HG03558 (cell line): ENCODE results near the gene ABCC9.

Experiments
- ATAC-seq: cut with Tn5 transposase; IDR thresholded peaks from one replicate; pipeline ENCODE4 v1.9.1; 2021; ENCODE audit warnings: moderate number of reproducible peaks; ENCODE audit not compliant: unreplicated experiment; ENCODE audit errors: extremely low read depth

The ABCC9 gene

DNA sequence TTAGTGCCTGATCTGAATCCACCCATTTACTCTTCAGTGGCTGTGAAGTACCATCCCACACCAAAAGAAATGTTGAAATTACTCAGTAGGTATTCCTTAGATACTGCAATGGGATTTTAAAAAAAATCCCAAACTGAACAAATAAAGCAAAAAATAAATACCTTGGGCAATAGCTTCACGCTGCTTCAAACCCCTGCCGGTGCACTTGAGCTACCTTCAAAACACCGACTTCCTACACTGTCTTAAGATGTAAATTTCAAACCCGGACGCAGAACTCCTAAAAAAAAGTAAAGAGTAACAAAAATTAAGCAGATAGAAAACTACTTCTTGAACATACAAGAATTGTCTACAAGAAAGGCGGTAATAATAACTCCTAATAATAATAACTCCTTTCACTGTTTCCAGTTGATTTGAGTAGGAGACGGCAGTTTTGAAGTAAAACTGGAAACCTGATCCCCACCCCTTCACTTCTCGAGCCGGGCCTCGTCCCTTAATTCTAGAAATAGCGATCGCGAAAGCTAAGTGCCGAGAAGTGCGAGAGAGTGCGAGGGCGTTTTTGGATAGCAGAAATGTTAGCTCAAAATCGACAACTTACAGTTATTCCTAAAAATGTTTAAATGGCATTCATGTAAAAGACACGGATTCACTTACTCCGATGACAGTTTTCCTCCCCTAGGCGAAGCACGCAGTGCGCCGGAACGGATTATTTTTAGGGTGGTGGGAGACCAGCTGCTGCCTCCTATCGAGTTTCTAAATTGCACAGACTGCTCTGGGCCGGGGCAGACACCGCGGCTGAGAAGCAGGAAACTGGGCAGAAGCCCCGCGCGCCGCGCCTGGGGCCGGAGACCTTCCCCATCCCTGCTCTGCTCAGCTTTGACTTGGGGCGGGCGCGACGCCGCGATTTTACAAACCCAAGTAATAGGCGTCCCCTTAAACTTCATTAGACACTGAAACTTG lies at the start of gene ABCC9:
ABCC9 (minus strand) TSS at position 878 of the 957 bp plus-strand sequence. CDS start 4,752 bp downstream, outside the sequence.
- no peak for ATAC-seq

DNA sequence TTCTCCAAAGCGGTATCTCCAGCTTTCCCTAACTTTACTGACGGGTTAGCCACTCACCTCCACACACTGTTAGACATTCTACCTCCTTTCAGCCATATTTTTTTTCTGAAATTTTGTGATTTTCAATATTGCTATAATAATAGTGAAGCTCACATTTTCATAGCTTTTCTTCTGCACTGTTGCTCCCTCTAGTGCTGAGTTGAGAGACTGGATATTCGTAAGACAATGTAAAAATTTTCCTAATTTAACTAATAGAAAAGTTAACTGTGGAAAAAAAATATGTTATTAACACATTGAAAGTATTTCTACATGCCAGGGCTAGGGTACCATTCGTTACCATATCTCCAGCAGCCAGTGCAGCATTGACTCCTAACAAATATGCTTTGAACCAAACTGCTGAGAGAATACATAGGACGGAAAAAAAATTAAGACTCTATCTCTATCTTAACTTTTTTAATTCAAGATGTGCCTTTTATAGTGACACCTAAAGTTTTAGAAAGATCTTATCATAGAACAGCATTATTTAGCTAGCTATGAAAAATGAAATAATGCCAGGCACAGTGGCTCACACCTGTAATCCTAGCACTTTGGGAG lies 48.7 kb upstream of the ABCC9 start:
- ATAC-seq: no peak

DNA sequence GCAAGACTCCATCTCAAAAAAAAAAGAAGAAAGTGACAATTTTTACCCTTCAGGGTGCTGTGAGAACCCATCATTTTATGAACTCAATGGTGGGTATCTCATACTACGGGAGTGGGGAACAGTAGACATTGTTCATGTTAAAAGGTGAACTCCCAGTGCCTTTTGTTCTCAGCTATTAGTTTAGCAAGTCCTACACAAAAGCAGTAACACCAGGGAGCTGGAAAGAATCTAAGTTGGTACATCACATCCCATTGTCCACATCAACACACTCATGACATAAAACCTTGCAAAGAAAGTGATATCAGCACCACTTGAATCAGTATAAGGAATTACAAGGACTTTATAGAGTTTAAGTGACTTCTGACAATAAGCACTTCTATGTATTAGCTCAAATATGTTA lies 47.4 kb upstream of the ABCC9 start:
- ATAC-seq: no peak

GRCh38 chr12:21987755-21988154 lies 46.5 kb upstream of the ABCC9 start:
- ATAC-seq: no peak

- ATAC-seq: no peak
Observed at GRCh38 chr12:21985155-21985554, 43.9 kb upstream of the ABCC9 start.

GRCh38 chr12:21984375-21984774 lies 43.1 kb upstream of the ABCC9 start:
- no peak for ATAC-seq

- no peak for ATAC-seq
Observed at GRCh38 chr12:21983095-21983494, 41.9 kb upstream of the ABCC9 start.

DNA sequence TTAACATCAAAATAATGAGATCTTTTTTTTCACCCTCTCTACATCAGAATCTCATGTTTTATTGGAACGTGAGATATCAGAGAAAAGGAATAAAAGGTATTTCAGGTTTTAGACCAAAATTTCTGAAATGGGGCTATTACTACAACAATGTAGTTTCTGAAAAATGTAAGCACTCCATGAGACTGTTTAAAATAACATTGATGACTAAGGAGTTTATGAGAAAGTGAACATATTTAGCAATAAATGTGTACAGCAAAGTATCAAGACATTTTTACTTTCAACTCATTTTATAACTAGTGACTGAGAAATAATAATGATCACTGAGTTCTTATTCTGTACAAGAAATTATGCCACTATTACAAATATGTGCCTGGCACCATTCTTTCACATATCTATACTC lies 39.3 kb upstream of the ABCC9 start:
- no peak for ATAC-seq

DNA sequence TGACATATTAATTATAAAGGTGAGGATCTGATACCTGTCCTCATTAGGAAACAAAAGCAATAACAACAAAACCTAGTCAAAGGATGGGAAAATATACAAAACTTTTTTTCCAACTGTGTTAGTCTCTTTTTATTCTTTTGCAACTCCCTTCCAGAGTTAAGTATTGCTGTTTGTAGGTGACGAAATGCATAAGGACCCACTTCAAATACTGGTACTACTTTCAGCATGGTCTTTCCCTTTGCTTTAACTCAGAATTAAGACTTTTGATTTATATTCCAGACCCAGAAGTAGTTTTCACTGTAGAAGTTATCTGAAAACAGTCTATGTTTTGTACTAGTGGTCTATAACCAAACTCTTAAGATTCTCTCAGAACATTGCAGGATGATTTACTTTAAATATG lies 34.1 kb upstream of the ABCC9 start:
- no peak for ATAC-seq

DNA sequence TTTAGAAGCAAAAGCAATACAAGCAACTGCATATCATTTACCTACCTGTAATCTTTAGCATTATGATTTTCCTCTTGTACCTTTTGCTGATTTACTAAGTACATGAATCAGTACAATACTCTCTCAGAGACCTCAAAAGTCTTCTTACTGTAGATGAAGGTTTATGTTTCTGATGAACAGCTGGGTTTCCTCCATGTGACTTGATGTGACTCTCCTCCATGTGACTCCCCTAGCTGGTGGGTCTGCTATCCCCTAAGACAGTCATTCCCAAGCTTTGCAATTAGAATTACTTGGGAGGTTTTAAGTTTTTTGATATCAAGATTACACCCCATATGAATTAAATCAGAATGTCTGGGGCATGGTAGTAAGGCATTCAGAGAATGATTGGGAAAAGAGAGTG lies 32.0 kb upstream of the ABCC9 start:
- ATAC-seq: no peak

DNA sequence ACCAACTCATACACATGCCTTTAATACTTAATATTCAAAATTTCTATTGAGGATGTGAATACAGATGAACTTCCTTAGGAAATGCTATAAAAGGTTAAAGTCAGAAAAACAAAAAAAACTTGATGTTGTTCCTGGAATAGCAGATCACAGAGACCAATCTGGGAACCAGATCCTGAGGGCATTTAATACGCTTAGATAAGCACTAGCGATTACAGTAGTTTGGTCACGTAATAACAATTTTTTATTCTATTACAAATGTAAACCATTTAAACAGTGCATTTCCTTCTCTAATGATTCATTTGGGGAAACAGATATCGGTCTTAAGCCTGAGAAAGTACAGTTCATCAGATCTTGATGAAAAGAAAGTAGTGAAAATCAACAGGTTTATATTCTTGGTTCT lies 30.8 kb upstream of the ABCC9 start:
- no peak for ATAC-seq

DNA sequence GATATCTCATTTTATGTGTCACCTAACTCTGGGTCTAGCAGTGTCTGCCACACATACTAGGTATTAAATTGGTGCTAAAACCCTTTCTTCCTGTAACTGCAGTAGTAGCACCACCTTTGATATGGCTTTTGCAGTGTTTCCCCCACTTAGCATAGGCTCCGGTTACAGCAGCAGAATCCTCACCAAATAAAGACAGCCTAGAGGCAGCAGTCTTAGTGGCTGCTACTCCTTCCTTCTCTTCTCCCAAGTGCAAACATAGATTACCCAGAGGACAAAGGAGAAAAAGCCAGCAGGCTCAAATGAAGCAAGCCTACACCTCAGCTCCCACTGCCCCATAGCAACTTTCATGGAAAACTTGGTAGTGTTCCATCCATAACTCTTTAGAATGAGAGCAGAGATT lies 30.1 kb upstream of the ABCC9 start:
- no peak for ATAC-seq

- ATAC-seq: no peak
Observed at GRCh38 chr12:21962821-21963220, 21.6 kb upstream of the ABCC9 start.

- no peak for ATAC-seq
Observed at GRCh38 chr12:21962236-21962635, 21.0 kb upstream of the ABCC9 start.

DNA sequence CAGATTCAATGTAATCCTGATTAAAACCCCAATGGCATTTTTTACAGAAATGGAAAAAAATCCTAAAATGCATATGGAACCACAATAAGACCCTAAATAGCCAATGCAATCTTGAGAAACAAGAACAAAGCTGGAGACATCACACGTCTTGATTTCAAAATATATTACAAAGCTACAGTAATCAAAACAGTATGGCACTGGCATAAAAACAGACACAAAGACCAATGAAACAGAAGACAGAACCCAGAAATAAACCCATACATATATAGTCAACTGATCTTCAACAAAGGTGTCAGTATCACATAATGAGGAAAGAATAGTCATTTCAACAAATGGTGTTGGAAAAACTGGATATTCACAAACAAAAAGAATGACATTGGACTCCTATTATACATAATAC lies 9.4 kb upstream of the ABCC9 start:
- ATAC-seq: no peak

DNA sequence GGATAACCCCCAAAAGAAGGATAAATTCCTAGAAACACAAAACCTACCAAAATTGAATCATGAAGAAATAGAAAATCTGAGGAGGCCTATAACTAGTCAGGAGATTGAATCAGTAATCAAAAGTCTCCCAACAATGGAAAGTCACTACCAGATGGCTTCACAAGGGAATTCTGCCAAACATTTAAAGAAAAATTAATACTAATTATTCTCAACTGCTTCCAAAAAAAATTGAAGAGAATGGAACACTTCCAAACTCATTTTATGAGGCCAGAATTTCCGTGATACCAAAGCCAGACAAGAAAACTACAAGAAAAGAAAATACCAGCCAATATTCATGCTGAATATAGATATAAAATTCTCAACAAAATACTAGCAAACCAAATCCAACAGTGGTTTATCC lies 7.8 kb upstream of the ABCC9 start:
- ATAC-seq: no peak

DNA sequence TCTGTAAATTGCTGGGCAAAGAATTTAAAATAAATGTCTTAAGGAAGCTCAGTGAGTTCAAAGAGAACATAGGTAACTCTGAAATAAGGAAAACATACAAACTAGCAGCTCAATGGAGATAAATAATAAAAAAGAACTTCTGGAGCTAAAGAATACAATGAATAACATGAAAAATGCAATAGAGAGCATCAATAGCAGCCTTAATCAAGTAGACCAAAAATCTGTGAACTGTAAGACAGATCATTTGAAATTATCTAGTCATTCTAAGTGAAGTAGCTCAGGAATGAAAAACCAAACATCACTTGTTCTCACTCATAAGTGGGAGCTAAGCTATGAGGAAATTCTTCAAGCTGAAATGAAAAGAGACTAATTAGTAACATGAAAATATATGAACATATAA lies 5.8 kb upstream of the ABCC9 start:
- no peak for ATAC-seq

GRCh38 chr12:21945002-21945401 lies 3.8 kb upstream of the ABCC9 start:
- no peak for ATAC-seq

DNA sequence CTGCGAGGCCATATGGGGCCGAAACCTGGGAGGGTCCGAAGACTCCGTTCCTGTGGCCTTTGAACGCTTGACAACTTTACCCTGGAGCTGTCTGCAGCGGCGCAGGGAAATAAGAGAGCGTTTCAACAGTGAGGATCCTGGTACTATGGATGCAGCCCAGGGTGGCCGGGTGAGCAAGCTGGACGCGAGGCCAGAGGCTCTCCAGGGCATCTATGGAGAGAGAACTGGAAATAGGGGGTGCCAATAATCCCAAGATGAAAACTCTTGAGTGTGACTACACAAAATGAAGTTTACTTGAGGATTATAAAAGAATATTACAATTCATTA lies 1.1 kb upstream of the ABCC9 start:
- ATAC-seq: no peak

DNA sequence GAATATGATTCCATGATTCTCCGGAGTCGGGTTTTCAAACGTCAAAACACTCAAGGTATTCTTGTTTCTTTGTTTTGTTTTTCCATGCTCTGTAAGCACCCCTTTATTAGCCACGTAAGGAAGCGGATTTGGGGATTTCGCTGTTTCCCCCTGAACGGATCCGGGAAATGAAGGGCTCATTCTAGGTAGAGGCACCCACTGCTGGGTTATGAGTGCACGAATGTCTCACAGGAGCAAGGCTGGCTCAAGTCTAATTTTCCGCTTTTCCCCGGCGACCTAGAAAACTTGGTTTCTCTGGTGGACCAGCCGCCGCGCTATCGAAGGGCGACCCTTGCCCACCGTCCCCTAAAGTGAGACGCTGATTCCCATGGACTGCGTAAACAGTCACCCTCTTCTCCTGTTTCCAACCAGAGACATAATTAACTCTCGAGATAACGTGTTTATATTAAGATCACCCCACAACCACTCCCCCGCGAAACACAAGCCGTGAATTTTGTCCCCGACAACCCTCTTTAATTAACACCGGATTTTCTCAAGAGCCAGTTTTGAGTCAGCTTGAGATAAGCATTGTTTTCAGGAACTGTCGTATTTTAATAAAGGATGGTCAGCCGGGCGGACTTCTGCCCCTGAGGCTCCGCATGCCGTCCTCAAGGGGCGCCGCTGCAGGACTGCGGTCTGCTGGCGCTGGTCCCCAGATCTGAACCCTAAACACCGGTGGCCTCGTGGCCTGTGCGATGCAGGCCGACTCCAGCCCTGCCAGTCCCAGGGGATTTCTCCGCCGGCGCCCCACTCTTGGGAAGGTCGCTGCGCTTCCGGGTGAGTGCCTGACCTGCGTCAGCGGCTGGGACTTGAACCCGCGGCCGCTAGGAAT lies 515 bp upstream of the ABCC9 start:
- ATAC-seq: no peak

DNA sequence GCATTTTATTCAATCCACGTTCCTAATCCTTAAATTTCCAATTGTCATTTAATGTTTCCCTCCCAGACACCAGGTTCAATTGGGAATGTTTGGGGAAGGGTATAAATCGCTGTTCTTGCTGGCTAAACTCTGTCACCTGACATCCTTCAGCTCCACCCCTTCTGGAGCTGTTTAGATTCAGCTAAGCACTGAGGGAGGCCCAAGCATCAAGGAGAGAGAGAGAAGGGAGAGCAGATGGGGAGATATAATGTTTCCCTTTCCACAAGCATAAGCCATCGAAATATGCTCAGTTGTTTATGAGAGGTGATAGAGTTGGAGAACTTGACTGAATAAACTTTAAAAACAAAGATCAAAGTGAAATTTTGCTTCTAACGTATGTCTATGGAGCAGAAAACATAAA lies 1.8 kb downstream of the ABCC9 start:
- ATAC-seq: no peak
